GM18873 (cell line): ENCODE results near the gene S100A12.
"Not testable (repeated sequence)": the region's sequence is repeated elsewhere in the genome, so short reads cannot be mapped to it uniquely, and the experiment has no call there.

ENCODE experiments used
- ATAC-seq: cut with Tn5 transposase; IDR thresholded peaks from one replicate; pipeline ENCODE4 v1.9.1; 2021; ENCODE audit warnings: mild to moderate bottlenecking, moderate library complexity, moderate number of reproducible peaks; ENCODE audit not compliant: unreplicated experiment, low FRiP score

Gene S100A12

GRCh38 chr1:153354515-153355193 is 20.8 kb downstream of the S100A12 start:
- ATAC-seq, result no peak

GRCh38 chr1:153353226-153353947 is 22.0 kb downstream of the S100A12 start:
- no peak for ATAC-seq

- no peak for ATAC-seq
Measured at GRCh38 chr1:153352523-153352922, 22.9 kb downstream of the S100A12 start.

- no peak for ATAC-seq
Measured at GRCh38 chr1:153350321-153350957, 25.0 kb downstream of the S100A12 start.

DNA sequence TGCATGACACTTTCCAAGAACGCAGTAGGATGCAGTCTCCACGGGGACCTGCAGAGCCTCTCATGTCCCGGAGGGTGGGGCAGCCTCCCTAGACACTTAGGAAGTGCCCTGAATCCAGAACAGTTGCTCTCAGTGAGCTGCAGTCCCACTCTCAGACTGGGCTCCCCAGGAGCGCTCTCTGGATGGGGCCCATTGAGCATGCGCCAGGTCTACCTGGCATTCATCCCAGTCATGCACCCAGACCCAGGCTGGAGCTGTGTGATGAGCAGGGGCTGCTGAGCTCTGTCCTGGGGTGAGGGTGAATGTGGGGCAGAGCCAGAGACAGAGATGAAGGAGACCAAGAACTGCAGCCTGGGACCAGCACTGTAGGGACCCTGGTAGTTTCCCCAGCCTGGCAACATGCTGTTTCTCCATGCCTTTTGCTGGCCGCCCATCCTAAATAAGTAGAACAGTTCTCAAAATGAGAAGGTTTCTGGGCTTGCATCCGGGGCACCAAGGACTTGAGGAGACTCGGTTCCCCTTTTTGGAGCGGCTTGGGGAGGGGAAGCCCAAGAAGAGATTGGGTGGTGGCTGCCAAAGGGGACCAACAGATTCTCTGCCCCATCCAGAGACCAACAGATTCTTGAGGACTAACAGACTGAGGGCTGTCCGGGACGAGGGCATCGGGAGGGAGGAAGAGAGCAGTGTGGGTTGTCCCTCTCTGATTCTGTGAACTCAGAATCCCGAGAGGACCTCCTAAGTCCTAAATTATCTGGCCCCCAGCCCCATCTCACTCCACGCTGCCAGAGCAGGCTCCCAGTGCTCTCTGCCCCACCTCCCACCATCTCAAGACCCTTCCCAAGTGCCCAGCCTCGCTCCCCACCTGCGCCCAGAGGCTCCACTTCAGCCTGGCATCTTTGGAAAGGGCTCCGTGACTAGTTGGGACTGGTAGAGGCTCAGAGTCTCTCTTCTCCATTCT is 25.8 kb downstream of the S100A12 start:
- ATAC-seq, result no peak

DNA sequence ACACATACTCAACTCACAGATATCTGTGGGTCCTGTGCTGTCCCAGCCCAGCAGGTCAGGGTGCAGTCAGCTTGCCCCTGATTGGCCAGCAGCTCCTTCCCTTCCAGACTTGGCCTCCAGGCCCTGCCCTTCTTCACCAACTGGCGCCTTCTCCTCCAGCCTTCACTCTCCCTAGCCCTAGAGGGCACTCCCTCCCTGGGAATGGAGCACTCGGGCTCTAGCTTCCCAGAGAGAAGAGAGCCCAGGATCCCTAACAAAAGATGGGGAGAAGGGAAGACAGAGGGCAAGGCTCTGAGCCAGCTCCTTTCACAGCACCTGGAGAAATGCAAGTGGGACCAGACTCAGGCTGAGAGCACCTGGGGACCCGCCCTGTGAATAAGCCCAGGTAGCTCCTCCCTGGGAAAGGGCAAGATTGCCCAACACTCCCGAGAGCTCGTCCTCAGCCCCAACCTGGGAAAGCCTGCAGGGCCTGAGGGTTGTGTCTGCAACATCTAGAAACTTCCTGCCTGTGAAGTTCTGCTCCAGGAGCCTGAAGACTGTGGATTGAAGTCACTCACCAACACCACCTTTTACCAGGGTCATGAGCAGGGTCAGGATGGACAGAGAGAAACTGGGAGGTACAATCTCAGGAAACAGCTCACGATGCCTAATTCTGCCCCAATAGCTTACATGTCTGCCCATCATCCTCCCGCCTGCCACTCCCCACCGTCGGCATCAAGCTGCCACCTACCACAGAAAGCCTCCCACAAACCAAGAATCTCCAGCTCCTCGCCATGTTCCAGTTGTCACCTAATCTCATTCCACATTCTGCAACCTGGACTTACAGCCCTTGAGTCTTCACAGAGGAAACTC is 26.7 kb downstream of the S100A12 start, which contains the start of gene PGLYRP4:
TSS of gene PGLYRP4 (minus strand) at position 331 of the 852 bp plus-strand sequence. CDS start 909 bp downstream, outside the sequence.
- no peak for ATAC-seq

- ATAC-seq, result no peak
Measured at GRCh38 chr1:153347856-153348255, 27.6 kb downstream of the S100A12 start.

DNA sequence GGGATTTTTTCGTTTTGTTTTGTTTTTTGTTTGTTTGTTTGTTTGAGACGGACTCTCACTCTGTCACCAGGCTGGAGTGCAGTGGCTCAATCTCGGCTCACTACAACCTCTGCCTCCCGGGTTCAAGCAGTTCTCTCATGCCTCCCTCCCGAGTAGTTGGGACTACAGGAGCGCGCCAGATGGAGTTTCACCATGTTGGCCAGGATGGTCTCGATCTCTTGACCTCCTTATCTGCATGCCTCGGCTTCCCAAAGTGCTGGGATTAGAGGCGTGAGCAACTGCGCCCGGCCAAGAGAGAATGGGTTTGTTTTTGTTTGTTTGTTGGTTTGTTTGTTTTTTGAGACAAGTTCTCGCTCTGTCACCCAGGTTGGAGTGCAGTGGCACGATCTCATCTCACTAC is 28.4 kb downstream of the S100A12 start:
- not testable (repeated sequence) for ATAC-seq

DNA sequence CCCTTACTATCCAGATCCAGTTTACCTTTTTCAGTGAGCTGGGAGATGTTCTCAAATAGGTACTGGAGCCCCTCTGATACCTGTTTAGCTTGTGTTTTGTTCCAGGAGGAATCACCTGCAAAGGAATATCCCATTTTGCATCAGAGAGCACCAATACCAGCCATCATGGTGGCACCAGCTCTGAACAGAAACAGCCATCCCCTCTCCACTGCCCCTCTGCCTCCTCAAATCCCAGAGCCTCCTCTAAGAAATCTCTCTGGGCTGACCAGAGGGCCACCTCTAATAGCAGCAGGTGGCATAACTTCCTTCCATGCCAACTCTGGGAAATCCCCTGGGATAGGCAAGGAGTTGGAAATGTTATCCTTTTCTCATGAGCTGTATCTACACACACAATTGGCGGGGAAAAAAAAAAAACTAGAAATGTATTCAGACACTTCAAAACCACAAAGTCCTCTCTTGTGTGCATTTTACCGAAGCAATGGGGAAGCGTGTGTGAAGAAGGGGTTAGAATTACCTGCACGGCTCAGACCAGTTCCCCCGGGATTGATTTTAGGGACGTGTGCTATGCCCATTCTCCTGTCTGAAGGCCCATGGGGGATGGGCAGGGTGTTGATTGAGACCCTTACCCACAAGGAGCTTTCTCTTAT is 29.2 kb downstream of the S100A12 start:
- no peak for ATAC-seq

DNA sequence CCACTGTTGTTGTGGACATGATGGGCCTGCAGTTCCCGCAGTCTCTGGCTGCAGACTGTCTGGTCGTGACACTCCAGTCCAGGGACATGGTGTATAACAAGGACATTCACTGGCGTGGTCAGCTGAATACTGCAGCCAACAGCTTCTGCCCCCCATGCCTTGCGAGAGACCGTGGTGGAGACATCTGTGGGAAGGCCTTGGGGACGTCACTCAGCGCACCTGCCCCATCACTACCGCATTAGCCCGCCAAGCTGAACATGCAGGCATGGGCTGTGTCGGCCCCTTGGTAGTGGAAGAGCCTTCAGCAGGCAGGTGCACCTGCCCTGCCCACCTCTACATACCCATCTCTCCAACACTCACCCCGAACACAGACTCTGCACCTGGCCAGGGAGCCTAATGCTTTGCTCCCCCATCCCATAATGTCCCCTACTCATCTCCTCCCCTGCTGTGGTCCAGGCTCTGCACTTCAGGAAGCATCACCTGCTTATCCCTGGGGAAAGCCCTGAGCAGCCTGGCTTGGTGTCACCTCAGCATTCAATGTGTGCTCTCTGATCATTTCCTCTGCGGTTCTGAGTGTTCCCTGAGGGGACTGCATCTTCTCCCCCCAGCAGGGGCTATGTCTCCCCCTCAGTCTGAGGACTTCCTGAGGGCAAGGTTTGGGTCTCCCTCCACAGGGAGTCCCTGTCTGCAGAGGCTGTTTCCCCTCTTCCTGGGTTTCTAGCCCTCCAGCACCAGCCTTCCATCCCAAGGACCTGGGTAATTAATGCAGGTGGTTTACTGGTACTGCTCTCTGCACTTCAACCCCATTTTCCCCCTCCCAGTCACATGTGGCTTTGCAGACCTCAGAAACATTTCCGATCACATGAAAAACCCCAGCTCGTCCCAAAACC is 30.0 kb downstream of the S100A12 start:
- ATAC-seq, result no peak

- no peak for ATAC-seq
Measured at GRCh38 chr1:153344718-153345025, 30.7 kb downstream of the S100A12 start.

DNA sequence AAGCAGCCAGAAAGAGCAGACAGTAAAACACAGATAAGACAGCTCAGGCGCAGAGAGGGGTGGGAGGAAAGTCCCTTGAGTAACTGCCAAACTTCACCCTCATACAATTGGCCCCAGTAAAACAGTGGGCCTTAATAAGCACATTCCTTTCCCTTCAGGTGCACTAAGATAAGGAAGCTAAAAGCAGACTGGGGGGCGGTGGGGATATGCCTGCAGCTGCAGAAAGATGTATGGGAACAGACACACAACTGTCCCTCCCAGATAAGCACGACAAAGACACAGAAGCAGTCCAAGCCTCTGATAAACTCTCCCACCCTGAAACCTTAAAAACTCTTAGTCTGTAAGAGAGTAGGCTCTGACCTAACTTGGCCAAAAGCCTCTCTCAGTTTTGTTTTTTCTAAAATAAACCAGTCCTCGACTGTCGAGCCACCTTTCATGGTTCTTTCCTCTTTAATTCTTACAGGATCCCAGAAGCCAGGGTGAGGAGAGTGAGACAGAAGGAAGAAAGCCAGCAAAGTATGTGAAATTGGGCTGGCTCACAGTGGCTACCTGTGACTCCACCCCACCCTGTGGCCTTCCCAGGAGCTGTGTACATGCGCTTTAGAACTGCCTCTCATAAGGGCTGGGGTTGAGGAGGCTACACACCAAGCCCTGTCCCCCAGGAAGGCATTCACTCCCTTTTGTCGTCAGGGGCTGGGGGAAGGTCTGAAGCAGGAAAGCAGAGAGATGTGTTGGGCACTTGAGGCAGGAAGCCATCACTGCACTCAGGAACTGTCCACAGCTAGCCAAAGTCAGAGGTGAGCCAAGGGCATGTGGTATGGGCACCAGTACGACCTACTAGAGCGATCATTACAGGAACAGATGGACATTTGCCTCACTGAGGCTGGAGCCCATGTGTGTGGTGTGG is 31.4 kb downstream of the S100A12 start:
- no peak for ATAC-seq

DNA sequence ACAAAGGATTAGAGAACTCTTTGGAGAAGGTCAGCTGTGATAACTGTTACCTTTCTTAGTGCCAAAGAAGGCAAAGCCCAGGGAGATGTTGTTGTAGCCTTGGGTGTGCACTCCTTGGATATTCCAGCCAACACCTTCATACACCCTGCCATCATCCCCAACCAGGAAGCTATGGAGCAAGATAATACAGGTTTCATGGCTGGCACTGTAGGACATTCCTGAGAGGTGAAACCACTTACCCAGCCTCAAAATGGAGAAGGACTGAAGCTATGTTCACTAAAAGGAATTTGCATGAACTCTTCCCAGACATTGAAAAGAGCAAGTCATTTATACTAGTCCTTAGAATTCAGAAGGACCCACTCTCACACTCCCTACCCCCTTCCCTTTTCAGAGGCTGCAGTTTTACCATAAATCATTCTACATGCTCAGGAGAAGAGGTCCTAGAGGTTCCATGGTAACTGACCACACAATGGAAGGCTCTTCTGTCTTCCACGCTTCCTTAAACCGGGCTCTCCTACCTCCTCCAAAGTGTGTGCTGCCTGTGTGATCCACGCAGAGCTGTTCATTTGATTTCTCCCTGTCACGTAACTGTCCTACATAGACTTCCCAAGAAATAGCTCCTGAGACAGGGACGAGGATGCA is 32.3 kb downstream of the S100A12 start:
- ATAC-seq, result no peak

GRCh38 chr1:153342178-153342577 is 33.2 kb downstream of the S100A12 start:
- no peak for ATAC-seq

- no peak for ATAC-seq
Measured at GRCh38 chr1:153341431-153341934, 33.9 kb downstream of the S100A12 start.

DNA sequence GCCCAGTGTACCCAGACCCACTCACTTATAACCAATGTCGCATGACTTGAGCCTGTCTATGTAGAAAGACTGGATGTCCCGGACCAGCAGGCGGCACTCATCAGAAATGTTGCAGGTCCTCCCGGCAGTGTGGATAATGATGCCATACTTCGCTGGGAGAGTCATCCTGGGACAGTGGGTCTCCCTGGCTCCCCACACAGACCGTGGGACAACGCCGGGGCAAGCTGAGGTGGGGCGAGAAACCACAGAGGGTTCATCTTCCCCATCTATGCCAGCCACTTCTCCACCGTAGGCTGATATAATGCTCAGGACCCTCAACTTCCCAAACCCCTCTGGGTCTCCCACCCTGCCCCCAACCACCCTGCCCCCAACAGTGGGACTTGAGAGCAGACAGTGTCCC is 35.1 kb downstream of the S100A12 start:
- ATAC-seq, result no peak
